ENCODE results near the gene HCAR2. TPM values are rescaled to one million over a fixed set of nuclear protein-coding genes. Genes with fewer than 3 reads are reported as not detected.

HCAR2 gene
- total RNA-seq, 1 experiment from 2014 or later = not detected

DNA sequence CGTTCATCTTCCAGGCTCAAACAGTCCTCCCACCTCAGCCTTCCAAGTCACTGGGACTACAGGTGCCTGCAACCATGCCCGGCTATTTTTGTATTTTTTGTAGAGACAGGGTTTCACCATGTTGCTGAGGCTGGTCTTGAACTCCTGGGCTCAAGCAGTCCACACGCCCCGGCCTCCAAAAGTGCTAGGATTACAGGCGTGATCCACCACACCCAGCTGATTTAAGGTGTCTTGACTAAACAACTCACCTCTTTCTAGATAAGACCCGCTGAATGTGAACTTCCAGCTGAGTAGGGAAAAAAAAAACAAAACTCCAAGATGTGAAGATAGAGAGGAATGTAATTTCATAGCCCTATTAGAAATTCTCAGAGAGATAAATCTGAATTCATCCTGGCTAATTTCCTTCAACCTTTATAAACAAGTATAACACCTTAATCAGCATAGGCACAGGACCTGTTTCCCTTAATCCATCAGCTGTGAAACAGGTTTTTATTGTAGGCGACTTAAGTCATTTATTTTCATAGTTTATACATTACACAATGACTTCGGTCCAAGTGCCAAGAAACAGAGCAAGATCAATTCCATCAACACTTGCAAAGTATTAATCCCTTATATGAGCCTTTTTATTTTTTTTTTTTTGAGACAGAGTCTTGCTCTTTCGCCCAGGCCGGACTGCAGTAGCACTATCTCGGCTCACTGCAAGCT lies 51.5 kb downstream of the HCAR2 start:
- Histone ChIP-seq H2AFZ (ENCODE audit: low read depth, low read length, poor library complexity, severe bottlenecking) (no peak overlapping the region), H3K9me2 (ENCODE audit: insufficient read depth) (no peaks in the 10 kb centered on the region), H3K79me2 (ENCODE audit: insufficient read depth, low read length) (no peaks in the 10 kb centered on the region), H3K36me3 (ENCODE audit: control insufficient read depth in 1 of 2, insufficient read depth in 2 of 2, low read length in 2 of 2) (no peaks in the 10 kb centered on the region), H3K27ac (ENCODE audit: low read depth, low read length) (no peak overlapping the region), H3K9ac (ENCODE audit: low read length) (no peak overlapping the region), H4K20me1 (ENCODE audit: insufficient read depth) (no peaks in the 10 kb centered on the region), H3K9me3 (ENCODE audit: control insufficient read depth in 1 of 2, insufficient read depth in 1 of 2, low read depth in 1 of 2, low read length in 2 of 2) (no peaks in the 10 kb centered on the region), H3K27me3 (ENCODE audit: insufficient read depth, low read length) (no peaks in the 10 kb centered on the region), H3K4me2 (ENCODE audit: low read length) (no peak overlapping the region), H3K4me3 (replicated peaks in 1 of 2; ENCODE audit: low read depth in 1 of 2, low read length in 2 of 2) (no peak overlapping the region), H3K4me1 (ENCODE audit: control insufficient read depth in 1 of 2, insufficient read depth in 2 of 2, low read length in 2 of 2) (no peaks in the 10 kb centered on the region)
- TF ChIP-seq EZH2phosphoT487 (IDR thresholded peaks at IDR 0.05; ENCODE audit: borderline replicate concordance) = no peak
- no peak for TF ChIP-seq RAD21 (IDR thresholded peaks at IDR 0.05; ENCODE audit: low read depth)
- TF ChIP-seq TCF7L2 (IDR thresholded peaks at IDR 0.05; ENCODE audit: borderline replicate concordance, extremely low read depth, insufficient read depth, insufficient read length) = no peak
- TF ChIP-seq YY1 (IDR thresholded peaks at IDR 0.05; ENCODE audit: extremely low read depth, insufficient replicate concordance, low read depth, low read length) = no peak
- TF ChIP-seq, protein P1, sequence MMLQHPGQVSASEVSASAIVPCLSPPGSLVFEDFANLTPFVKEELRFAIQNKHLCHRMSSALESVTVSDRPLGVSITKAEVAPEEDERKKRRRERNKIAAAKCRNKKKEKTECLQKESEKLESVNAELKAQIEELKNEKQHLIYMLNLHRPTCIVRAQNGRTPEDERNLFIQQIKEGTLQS (IDR thresholded peaks at IDR 0.05) = no peak
- TF ChIP-seq POLR2A (IDR thresholded peaks at IDR 0.05; ENCODE audit: borderline replicate concordance, extremely low read depth, insufficient read depth, insufficient read length) = no peak
- TF ChIP-seq, protein P2, sequence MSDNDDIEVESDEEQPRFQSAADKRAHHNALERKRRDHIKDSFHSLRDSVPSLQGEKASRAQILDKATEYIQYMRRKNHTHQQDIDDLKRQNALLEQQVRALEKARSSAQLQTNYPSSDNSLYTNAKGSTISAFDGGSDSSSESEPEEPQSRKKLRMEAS (IDR thresholded peaks at IDR 0.05) = no peak
- no peak for TF ChIP-seq ZFX (IDR thresholded peaks at IDR 0.05)
- TF ChIP-seq ZNF274 (IDR thresholded peaks at IDR 0.05; ENCODE audit: low read depth, low read length) = no peak
- CTCF ChIA-PET = no interaction called here
- no TSS peak for BruUV-seq (replicated peaks)
- RAD21 ChIA-PET (ENCODE audit: low non-redundant PET in 1 of 2, low total read pairs in 2 of 2, uncharacterized antibody in 2 of 2, unreplicated experiment in 2 of 2) = no interaction called here
- ATAC-seq (no peak), DNase-seq (ENCODE audit: low read depth, low spot score) (no peak)
- intact Hi-C loops (cut with micrococcal nuclease) = no loop called here
- POLR2A ChIA-PET = no interaction called here

Other genes with a start within 250 kb of the HCAR2 start
- 30.5 TPM for gene ZCCHC8, start 202.4 kb downstream of the HCAR2 start, total RNA-seq (2021; ENCODE audit: unreplicated experiment)
- 68.7 TPM for gene RSRC2, start 176.4 kb downstream of the HCAR2 start, total RNA-seq (2021; ENCODE audit: unreplicated experiment)
- gene KNTC1, start 176.1 kb downstream of the HCAR2 start, total RNA-seq (2021; ENCODE audit: unreplicated experiment) = 70.2 TPM
- gene HCAR3, start 13.5 kb upstream of the HCAR2 start, total RNA-seq (2021; ENCODE audit: unreplicated experiment) = not detected
- gene HCAR1, start 27.5 kb upstream of the HCAR2 start, total RNA-seq (2021; ENCODE audit: unreplicated experiment) = not detected
- gene DENR, start 49.5 kb upstream of the HCAR2 start, total RNA-seq (2021; ENCODE audit: unreplicated experiment) = 59.1 TPM
- 1.7 TPM for gene CCDC62, start 71.2 kb upstream of the HCAR2 start, total RNA-seq (2021; ENCODE audit: unreplicated experiment)
- 57.8 TPM for gene HIP1R, start 132.1 kb upstream of the HCAR2 start, total RNA-seq (2021; ENCODE audit: unreplicated experiment)
- 55.0 TPM for gene VPS37B, start 192.8 kb upstream of the HCAR2 start, total RNA-seq (2021; ENCODE audit: unreplicated experiment)

Data from HCT116 (cell line).